Motor neuron (in vitro differentiated cells): ENCODE results near the gene LDLRAD3. TPM values are rescaled to one million over a fixed set of nuclear protein-coding genes. Genes with fewer than 3 reads are reported as not detected.

Source experiments
- ATAC-seq, 8 experiments: fragments of 200-7000 bp; cut with Tn5 transposase; replicated peaks in 6 of 8; 2 replicates each; pipeline ENCODE4 v1.8.0; 2021; ENCODE audit warnings: mild to moderate bottlenecking in 8 of 8, moderate library complexity in 8 of 8
- H3K27ac ChIP-seq, 2 donors: fragments of 250-450 bp; sonication (Bioruptor Pico); 2 replicates each; pipeline ENCODE4 v1.9.0; 2021; ENCODE audit warnings: antibody characterized with exemption in 2 of 2, mild to moderate bottlenecking in 2 of 2, moderate library complexity in 1 of 2
- H3K4me1 ChIP-seq, 2 donors: fragments of 250-450 bp; sonication (Bioruptor Pico); replicated peaks in 1 of 2; 2 replicates each; pipeline ENCODE4 v1.6.1; 2021; ENCODE audit warnings: antibody characterized with exemption in 2 of 2, mild to moderate bottlenecking in 2 of 2, moderate library complexity in 1 of 2
- H3K4me3 ChIP-seq, 5 donors: fragments of 250-450 bp; sonication (Bioruptor Pico); 2 replicates each; pipeline ENCODE4 v1.9.0; 2021; ENCODE audit warnings: antibody characterized with exemption in 5 of 5, mild to moderate bottlenecking in 5 of 5, moderate library complexity in 4 of 5
- WGBS, 10 experiments: fragments of 450-650 bp; shearing (Covaris generic); methylation state at CpG; one replicate each; pipeline ENCODE4 v1.0.0; 2022; 5-methylcytosine and 5-hydroxymethylcytosine counted together
- in situ Hi-C, 9 experiments: fragments of 400-800 bp; cut with MboI; loops; one replicate each; pipeline ENCODE4 v1.15.0; 2021; ENCODE audit warnings: low sequenced_read_pairs in 9 of 9, low pct_unique_long_range_greater_than_20kb in 2 of 9; ENCODE audit not compliant: unreplicated experiment in 9 of 9
- total RNA-seq, 8 experiments: library from RNA; unstranded; fragments of 300-600 nt; gene quantifications; 2 replicates each; pipeline versions ENCODE4 v1.2.3 to v1.2.4, GENCODE V29; 2022

Gene LDLRAD3
- total RNA-seq, 8 experiments from 2014 or later = 6.8 to 37.0 (median 21.8) TPM

GRCh38 chr11:35932681-35933319, 11.1 kb upstream of the LDLRAD3 start:
- WGBS, 10 experiments = 11 to 95% (median 80%) methylated on average over 2 to 5 of the region's 5 CpGs
- no peak overlapping the region for H3K4me3 ChIP-seq
- H3K4me1 ChIP-seq = peaks cover 7 to 10% of the 10 kb centered on the region in 2 donors
- no peak overlapping the region for H3K27ac ChIP-seq
- ATAC-seq = peak in 2 of 8 experiments; percentile 17 to 21
- in situ Hi-C loops = no loop called here

- H3K4me3 ChIP-seq = no peak overlapping the region
- in situ Hi-C loops = no loop called here
- no peak overlapping the region for H3K27ac ChIP-seq
- peaks cover 5 to 10% of the 10 kb centered on the region in 2 donors for H3K4me1 ChIP-seq
- 0 to 87% (median 80%) methylated on average over 2 to 3 of the region's 3 CpGs; no CpG with 5 or more reads in 1 of the 10 experiments for WGBS, 10 experiments
- peak in 3 of 8 experiments; percentile 53 to 82 (median 62) for ATAC-seq
These were observed 10.5 kb upstream of the LDLRAD3 start for GRCh38 chr11:35933320-35933871.

DNA sequence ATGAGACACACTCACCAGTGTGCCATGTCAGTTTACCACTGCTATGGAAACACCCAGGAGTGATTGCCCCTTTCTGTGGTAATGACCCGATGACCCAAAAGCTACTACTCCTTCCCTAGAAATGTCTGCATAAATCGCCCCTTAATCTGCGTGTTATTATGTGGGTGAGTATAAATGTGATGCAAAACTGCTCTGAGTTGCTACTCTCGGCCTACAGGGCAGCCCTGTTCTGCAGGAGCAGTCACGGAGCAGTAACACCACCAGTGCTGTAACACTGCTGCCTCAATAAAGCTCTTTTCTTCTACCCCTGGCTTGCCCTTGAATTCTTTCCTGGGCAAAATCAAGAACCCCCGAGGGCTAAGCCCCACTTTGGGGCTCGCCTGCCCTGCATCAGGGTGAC, 9.6 kb upstream of the LDLRAD3 start:
- Histone ChIP-seq H3K4me1 (peaks cover 5 to 10% of the 10 kb centered on the region in 2 donors), H3K27ac (no peak overlapping the region), H3K4me3 (no peak overlapping the region)
- ATAC-seq = peak in 4 of 8 experiments; percentile 28 to 88 (median 59)
- 10 to 100% (median 52%) methylated on average over 1 to 5 of the region's 7 CpGs; no CpG with 5 or more reads in 1 of the 10 experiments for whole genome bisulfite sequencing, 10 experiments
- in situ Hi-C loops = no loop called here

DNA sequence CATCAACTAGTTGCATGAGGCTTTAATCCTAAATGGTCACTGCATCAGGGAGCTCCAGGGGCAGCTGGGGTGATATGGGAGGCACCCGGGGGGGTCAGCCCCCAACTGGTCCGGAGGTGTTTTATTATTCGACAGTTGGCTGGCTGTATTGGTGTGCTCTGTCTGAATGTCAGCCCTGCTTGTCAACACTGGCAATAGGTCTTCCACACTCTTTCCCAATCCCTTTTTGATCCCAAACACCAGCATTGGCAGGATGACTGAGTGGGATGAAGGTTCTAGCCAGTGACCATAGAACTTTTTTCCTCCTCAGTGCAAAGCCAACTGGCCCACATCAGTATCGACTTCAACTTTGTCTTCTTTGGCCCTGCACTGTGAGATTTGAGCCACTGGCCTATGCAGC, 8.9 kb upstream of the LDLRAD3 start:
- in situ Hi-C loops = no loop called here
- H3K27ac ChIP-seq = no peak overlapping the region
- ATAC-seq = no peak

GRCh38 chr11:35935390-35935789, 8.5 kb upstream of the LDLRAD3 start:
- Histone ChIP-seq H3K4me3 (no peak overlapping the region), H3K4me1 (peaks cover 5 to 10% of the 10 kb centered on the region in 2 donors), H3K27ac (no peak overlapping the region)
- ATAC-seq = no peak
- WGBS, 10 experiments = 40 to 100% (median 100%) methylated on average over 1 of the region's 1 CpG; no CpG with 5 or more reads in 7 of the 10 experiments
- in situ Hi-C loops = no loop called here

More for the DNA sequence above, 8.9 kb upstream of the LDLRAD3 start:
- H3K4me3 ChIP-seq = no peak overlapping the region
- WGBS, 10 experiments = 44 to 100% (median 82%) methylated on average over 1 to 4 of the region's 4 CpGs; no CpG with 5 or more reads in 6 of the 10 experiments
- H3K4me1 ChIP-seq = peaks cover 5 to 10% of the 10 kb centered on the region in 2 donors

GRCh38 chr11:35937111-35937510, 6.8 kb upstream of the LDLRAD3 start:
- 0 to 86% (median 50%) methylated on average over 1 to 3 of the region's 3 CpGs; no CpG with 5 or more reads in 3 of the 10 experiments for WGBS, 10 experiments
- Histone ChIP-seq H3K4me3 (no peak overlapping the region), H3K4me1 (peaks cover 5 to 10% of the 10 kb centered on the region in 2 donors), H3K27ac (no peak overlapping the region)
- in situ Hi-C loops = no loop called here
- peak in 1 of 8 experiments; percentile 3 for ATAC-seq

DNA sequence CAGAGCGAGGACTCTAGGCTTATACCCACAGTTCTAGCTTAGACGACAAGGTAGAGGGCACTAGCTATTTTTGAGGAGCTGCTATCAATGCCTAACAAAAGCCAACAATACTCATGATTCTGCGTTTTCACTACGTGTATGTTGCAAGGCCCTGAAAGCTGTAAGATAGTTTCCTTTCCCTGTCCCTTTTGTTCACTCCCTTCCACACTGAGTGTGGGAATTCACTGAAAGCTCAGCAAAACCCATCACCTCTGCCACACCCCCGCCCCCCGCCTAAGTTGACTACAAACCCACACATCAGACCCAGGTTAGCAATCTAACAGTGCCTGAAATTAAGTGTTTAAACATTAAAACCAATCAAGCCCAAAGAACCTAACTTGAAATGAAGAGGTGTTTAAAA, 6.2 kb upstream of the LDLRAD3 start:
- in situ Hi-C loops = no loop called here
- H3K4me3 ChIP-seq = no peak overlapping the region
- peak in 4 of 8 experiments; percentile 14 to 53 (median 38) for ATAC-seq
- H3K4me1 ChIP-seq = peaks cover 5 to 10% of the 10 kb centered on the region in 2 donors
- 20 to 100% (median 69%) methylated on average over 1 to 5 of the region's 6 CpGs; no CpG with 5 or more reads in 1 of the 10 experiments for WGBS, 10 experiments
- H3K27ac ChIP-seq = no peak overlapping the region

- peak in 4 of 8 experiments; percentile 14 to 74 (median 36) for ATAC-seq
- in situ Hi-C loops = no loop called here
- Histone ChIP-seq H3K4me1 (peaks cover 8 to 12% of the 10 kb centered on the region in 2 donors), H3K27ac (no peak overlapping the region), H3K4me3 (no peak overlapping the region)
- WGBS, 10 experiments = 60 to 100% (median 87%) methylated on average over 1 to 8 of the region's 9 CpGs
These were observed 5.6 kb upstream of the LDLRAD3 start for GRCh38 chr11:35938231-35938630.

DNA sequence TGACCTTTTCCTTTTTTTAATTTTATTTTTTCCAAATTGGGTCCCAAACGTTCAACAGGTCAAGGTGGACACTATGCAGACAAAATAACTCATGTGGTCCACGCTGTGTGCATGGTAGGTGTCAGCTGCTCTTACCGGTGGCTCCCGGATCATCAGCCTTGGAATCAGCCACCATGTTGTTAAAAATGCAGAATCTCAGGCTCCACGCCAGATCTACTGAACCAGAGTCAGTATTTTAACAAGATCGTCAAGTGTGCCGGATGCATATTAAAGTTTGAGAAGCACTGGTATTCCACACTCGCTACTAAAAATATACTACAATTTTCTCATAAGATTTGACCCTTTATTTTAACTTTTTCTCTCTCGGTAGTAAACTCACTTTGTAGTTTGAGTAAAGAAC, 553 bp upstream of the LDLRAD3 start:
- 17 to 65% (median 45%) methylated on average over 3 to 9 of the region's 9 CpGs; no CpG with 5 or more reads in 1 of the 10 experiments for WGBS, 10 experiments
- peak overlapping the region; percentile 51 to 93 (median 71) for H3K4me3 ChIP-seq
- peak overlapping the region; percentile 73 to 88 for H3K27ac ChIP-seq
- no peak for ATAC-seq
- H3K4me1 ChIP-seq = peaks cover 24 to 34% of the 10 kb centered on the region in 2 donors
- in situ Hi-C loops = no loop called here

- in situ Hi-C loops = no loop called here
- peak in 3 of 8 experiments; percentile 2 to 5 (median 4) for ATAC-seq
- Histone ChIP-seq H3K4me1 (peaks cover 24 to 37% of the 10 kb centered on the region in 2 donors), H3K27ac (peak overlapping the region; percentile 73 to 88), H3K4me3 (peak overlapping the region; percentile 51 to 93 (median 71))
- 0 to 13% (median 0%) methylated on average over 2 to 17 of the region's 32 CpGs; no CpG with 5 or more reads in 4 of the 10 experiments for WGBS, 10 experiments
These were observed 758 bp downstream of the LDLRAD3 start for GRCh38 chr11:35944503-35945136.

- Histone ChIP-seq H3K4me1 (peaks cover 24 to 37% of the 10 kb centered on the region in 2 donors), H3K4me3 (peak overlapping the region; percentile 51 to 93 (median 71)), H3K27ac (no peak overlapping the region)
- in situ Hi-C loops = no loop called here
- no peak for ATAC-seq
- WGBS, 10 experiments = 32 to 75% (median 50%) methylated on average over 1 to 2 of the region's 2 CpGs; no CpG with 5 or more reads in 7 of the 10 experiments
These were observed 1.3 kb downstream of the LDLRAD3 start for GRCh38 chr11:35945137-35945518.

- 40 to 100% (median 50%) methylated on average over 1 to 2 of the region's 3 CpGs; no CpG with 5 or more reads in 5 of the 10 experiments for WGBS, 10 experiments
- H3K27ac ChIP-seq = no peak overlapping the region
- no peak for ATAC-seq
- in situ Hi-C loops = no loop called here
- peaks cover 29 to 41% of the 10 kb centered on the region in 2 donors for H3K4me1 ChIP-seq
- H3K4me3 ChIP-seq = no peak overlapping the region
These were observed 2.9 kb downstream of the LDLRAD3 start for GRCh38 chr11:35946766-35947165.

- in situ Hi-C loops = no loop called here
- Histone ChIP-seq H3K4me1 (peaks cover 34 to 48% of the 10 kb centered on the region in 2 donors), H3K27ac (no peak overlapping the region), H3K4me3 (no peak overlapping the region)
- WGBS, 10 experiments = 89 to 100% (median 99%) methylated on average over 1 to 4 of the region's 4 CpGs; no CpG with 5 or more reads in 4 of the 10 experiments
- ATAC-seq = no peak
These were observed 3.6 kb downstream of the LDLRAD3 start for GRCh38 chr11:35947437-35947836.
